ENCODE data around the gene TMEM143.

TMEM143 gene

DNA sequence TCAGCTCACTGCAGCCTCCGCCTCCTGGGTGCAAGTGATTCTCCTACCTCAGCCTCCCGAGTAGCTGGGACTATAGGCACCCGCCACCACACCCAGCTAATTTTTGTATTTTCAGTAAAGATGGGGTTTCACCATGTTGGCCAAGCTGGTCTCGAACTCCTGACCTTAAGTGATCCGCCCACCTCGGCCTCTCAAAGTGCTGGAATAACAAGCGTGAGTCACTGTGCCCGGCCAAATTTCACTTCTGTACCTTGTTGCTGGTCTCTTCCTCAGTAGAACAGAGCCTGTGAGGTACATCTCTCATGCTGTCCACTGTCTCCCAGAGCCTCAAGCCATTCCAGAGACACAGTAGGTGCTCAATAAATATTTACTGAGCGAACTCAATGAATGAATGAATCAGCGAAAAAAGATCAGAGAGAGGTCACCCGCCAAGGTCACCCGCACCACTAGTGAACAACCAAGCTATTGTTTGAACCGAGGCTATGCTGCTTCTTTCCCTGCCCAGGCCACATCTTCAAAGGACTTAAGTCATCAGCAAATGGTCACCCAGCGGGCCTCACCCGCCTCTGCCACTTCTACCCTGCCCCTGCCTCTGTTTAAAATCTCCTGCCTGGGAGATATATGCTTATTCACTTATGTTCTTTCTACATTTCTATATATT lies 9.3 kb downstream of the TMEM143 start:
- no peak for DNase-seq

GRCh38 chr19:48353677-48354076 lies 10.1 kb downstream of the TMEM143 start:
- DNase-seq: no peak

DNA sequence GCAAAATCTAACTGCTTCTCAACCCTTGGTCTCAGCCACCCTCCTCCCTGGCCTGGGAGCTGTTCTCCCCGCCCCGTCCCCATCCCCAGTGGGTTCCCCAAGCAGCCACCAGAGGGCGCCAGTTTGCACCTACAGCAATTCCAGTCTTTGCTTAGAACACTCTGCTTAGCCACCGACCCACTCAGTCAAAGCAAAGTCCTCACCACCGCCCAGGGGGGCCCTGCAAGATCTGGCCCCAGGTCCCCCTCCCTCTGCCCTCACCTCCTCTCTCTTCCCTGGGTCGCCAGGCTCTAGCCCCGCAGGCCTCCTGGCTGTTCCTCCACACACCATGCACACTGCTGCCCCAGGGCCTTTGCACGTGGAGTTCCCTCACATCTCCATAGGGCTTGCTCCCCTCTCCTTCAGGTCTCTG lies 12.4 kb downstream of the TMEM143 start:
- DNase-seq: peak; percentile 92

GRCh38 chr19:48350856-48351255 lies 12.9 kb downstream of the TMEM143 start:
- no peak for DNase-seq

DNA sequence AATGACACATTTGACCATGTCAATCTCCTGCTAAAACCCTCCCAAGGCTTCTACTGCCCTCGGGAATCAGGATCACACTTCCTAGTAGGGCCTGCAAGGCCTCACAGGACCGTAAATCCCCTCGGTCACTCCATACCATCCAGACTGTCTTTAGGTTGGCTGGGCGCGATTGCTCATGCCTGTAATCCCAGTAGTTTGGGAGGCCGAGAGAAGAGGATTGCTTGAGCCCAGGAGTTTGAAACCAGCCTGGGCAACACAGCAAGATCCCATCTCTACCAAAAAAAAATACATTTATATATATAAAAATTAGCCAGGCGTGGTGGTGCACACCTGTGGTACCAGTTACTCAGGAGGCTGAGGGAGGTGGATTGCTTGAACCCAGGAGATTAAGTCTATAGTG lies 15.0 kb downstream of the TMEM143 start:
- DNase-seq: no peak

- DNase-seq: no peak
Observed at GRCh38 chr19:48348045-48348444, 15.7 kb downstream of the TMEM143 start.

GRCh38 chr19:48346191-48346590 lies 17.5 kb downstream of the TMEM143 start:
- no peak for DNase-seq

- no peak for DNase-seq
Observed at GRCh38 chr19:48344892-48345291, 18.8 kb downstream of the TMEM143 start.

DNA sequence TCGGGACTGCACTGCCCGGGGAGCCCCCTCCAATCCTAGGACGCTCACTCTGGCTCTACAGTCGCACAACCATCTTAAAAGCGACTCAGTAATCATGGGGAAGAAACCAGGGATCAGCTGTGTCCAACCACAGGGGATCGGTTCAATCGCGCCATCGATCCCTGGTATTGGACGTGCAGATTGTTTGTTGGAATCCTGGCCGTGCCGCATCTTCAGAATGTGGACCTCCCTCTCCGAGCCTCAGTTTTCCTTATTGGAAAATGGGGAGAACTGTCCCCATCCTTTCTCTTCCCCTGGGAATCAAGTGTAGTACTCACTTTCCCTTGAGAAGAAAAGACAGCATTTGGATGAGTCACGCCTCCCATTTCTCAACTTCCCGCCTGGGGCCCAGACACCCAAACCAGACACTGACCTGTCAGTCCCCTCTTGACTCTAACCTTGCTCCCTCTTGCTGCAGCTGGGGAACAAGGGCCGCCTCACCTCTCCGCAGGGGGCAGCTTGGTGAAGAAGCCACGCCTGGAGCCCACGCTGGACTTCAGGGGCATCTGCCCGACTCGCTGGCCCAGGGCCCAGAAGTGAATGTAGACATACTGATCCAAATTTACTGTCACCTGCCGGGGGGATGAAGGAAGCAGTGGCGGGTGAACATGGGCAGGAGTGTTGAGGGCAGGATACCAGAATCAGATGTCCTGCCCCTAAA lies 20.7 kb downstream of the TMEM143 start:
- DNase-seq: no peak

DNA sequence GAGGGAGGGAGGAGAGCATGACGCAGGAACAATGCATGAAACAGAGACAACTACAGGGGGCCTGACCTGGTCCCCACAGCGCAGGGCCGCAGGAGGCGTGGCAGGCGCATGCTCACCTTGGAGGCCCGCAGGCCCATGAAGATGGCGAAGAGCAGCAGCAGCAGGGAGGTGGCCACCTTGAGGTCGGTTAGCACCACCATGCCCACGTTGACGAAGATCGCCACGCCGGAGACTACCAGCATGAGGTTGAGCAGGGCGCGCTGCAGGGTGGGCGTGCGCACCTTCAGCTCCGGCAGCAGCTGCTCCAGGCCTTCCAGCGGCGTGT lies 21.4 kb downstream of the TMEM143 start:
- DNase-seq: no peak

DNA sequence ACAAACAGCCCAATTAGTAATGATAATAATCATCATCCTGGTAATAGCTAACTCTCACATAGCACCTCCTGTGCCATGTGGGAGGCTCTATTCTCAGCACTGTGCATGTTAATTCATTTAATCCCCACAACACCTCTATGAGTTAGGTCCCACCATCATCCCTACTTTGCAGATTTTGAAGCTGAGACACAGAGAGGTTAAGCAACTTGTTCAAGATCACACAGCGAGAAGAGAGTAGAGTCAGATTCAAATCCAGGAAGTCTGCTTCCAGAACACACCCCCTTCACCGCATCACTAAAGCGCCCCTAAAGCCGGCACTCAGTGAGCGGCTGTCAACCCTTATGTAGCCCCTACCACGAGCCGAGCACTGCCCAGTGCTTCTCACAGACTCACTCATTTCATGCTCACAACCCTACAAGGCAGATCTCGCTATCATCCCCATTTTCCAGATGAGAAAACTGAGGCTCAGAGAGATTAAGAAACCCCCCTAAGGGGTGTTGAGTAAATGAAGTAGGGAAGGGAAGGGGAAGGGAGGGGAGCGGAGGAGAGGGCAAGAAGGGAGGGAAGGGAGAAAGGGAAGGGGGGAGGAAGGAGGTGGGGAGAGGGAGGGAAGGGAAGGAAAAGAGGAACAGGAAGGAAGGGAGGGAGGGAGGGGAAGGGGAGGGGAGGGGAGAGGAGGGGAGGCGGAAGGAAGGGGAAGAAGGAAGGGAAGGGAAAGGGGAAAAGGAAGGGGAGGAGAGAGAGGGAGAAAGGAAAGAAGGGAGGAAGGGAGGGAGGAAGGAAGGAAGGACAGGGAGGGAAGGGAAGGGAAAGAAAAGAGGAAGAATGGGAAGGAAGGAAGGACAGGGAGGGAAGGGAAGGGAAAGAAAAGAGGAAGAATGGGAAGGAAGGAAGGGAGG lies 22.0 kb downstream of the TMEM143 start:
- no peak for DNase-seq

GRCh38 chr19:48340995-48341394 lies 22.7 kb downstream of the TMEM143 start:
- DNase-seq: no peak

DNA sequence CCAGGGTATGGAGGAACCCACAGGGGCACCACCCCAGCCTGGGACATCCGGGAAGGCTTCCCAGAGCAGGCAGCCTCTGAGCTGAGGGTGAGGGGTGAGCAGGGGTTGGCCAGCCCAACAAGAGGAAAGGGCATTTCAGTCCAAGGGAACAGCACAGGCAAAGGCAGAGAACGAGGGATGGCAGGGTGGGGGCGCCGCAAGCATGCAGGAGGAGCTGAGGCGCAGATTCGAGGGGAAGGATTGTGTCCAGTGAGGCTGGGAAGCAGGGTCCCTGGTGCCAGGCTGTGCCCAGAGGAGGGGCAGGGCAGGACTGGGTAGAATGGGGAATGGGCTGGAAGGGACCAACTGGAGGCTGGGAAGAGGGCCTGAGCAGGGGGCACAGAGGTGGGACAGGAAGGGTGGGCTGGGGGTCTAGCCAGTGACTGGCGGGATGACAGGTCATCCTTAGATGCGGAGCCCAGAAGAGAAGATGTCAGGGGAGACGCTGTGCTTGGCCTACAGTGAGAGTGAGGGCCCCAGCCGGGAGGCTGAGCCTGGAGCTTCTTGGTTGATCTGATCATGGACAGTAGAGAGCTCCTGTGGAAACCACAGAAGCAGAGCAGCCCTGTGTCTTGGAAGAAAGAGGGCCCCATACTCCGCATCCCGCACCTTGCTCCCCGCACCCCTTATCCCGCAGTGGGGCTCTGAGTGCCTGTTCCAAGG lies 24.8 kb downstream of the TMEM143 start:
- no peak for DNase-seq

DNA sequence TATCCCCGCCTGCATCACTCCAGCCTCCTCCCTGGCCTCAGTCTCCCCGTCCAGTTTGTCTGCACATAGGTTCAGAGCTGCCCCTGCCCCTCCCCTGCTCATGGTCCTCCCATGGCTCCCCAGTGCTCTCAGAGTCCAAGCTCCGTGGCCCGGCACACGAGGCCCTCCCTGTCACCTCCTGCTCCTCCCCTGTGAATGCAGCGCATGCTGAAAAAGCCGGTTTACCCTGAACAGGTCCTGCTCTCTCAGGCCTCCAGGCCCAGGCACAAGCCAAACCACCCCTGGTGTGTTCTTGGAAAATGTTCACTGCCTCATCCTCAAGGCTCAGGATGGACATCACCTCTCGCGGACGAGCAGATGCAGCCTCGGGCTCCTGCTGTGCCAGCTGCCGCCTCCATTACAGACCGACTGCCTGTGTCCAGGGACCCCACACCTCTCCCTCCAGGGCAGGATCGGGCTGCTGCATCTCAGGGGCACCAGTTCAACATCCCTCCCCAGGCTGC lies 25.4 kb downstream of the TMEM143 start:
- DNase-seq: no peak

GRCh38 chr19:48333467-48334384 lies 30.0 kb downstream of the TMEM143 start:
- peak; percentile 96 for DNase-seq

- peak; percentile 95 for DNase-seq
Observed at GRCh38 chr19:48332662-48333466, 30.9 kb downstream of the TMEM143 start.

- DNase-seq: no peak
Observed at GRCh38 chr19:48332351-48332661, 31.4 kb downstream of the TMEM143 start.

- peak; percentile 90 for DNase-seq
Observed at GRCh38 chr19:48330012-48330681, 33.6 kb downstream of the TMEM143 start.

DNA sequence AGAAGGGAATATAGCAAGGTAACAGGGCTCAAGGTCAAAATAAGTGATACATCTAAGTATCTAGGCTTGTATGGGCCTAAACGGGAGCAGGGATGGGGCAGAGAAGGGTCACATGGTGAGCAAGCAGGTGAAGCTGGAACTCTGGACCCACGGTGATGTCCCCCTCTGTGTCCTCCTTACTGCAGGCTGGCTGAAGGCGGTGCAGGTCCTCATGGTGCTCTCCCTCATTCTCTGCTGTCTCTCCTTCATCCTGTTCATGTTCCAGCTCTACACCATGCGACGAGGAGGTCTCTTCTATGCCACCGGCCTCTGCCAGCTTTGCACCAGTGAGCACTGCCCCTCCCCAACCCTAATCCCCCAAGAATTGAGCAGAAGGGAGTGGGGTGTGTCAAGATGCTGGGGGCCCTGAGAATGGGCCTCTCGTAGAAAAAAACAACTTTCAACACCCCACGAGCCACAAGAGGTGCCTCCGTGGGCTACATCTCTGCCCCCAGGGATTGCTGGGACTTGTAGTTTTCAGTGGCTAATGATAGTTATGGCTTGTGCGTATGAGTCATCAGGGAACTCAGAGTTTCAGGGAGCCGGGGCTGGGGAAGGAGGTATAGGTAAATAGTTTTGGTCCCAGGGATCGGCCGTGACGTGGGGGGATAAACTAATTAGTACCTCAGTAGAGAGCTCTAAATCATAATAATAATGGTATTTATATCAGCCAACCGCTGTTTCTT lies 34.4 kb downstream of the TMEM143 start:
- DNase-seq: peak; percentile 56
